Epidermal melanocyte (primary cell): Measurements from ENCODE around the gene PDSS2.

Experiments
- DNase-seq: peaks from one replicate; pipeline ENCODE4 v3.0.0; 2011; ENCODE audit warnings: low spot score; ENCODE audit not compliant: insufficient read length

Gene PDSS2

GRCh38 chr6:107272246-107272645 lies 187.1 kb downstream of the PDSS2 start:
- no peak for DNase-seq

GRCh38 chr6:107271208-107271790 lies 188.1 kb downstream of the PDSS2 start:
- no peak for DNase-seq

GRCh38 chr6:107267634-107268033 lies 191.7 kb downstream of the PDSS2 start:
- DNase-seq: no peak

GRCh38 chr6:107267006-107267405 lies 192.4 kb downstream of the PDSS2 start:
- DNase-seq: no peak

- DNase-seq: no peak
Measured at GRCh38 chr6:107266563-107266962, 192.8 kb downstream of the PDSS2 start.

- no peak for DNase-seq
Measured at GRCh38 chr6:107264357-107264840, 195.0 kb downstream of the PDSS2 start.

GRCh38 chr6:107259951-107260350 lies 199.4 kb downstream of the PDSS2 start:
- no peak for DNase-seq

GRCh38 chr6:107248147-107248546 lies 211.2 kb downstream of the PDSS2 start:
- no peak for DNase-seq

GRCh38 chr6:107246972-107247615 lies 212.3 kb downstream of the PDSS2 start:
- DNase-seq: no peak

GRCh38 chr6:107246249-107246971 lies 213.0 kb downstream of the PDSS2 start:
- no peak for DNase-seq

- DNase-seq: no peak
Measured at GRCh38 chr6:107244742-107245480, 214.5 kb downstream of the PDSS2 start.

GRCh38 chr6:107244082-107244741 lies 215.2 kb downstream of the PDSS2 start:
- DNase-seq: no peak

- no peak for DNase-seq
Measured at GRCh38 chr6:107243471-107243870, 215.9 kb downstream of the PDSS2 start.

GRCh38 chr6:107237992-107238660 lies 221.2 kb downstream of the PDSS2 start:
- DNase-seq: no peak

GRCh38 chr6:107235511-107235910 lies 223.9 kb downstream of the PDSS2 start:
- no peak for DNase-seq

GRCh38 chr6:107235007-107235406 lies 224.4 kb downstream of the PDSS2 start:
- no peak for DNase-seq

- no peak for DNase-seq
Measured at GRCh38 chr6:107231243-107231642, 228.1 kb downstream of the PDSS2 start.

- DNase-seq: no peak
Measured at GRCh38 chr6:107230448-107230847, 228.9 kb downstream of the PDSS2 start.

GRCh38 chr6:107230024-107230423 lies 229.3 kb downstream of the PDSS2 start:
- DNase-seq: no peak

GRCh38 chr6:107228754-107229153 lies 230.6 kb downstream of the PDSS2 start:
- no peak for DNase-seq

- no peak for DNase-seq
Measured at GRCh38 chr6:107221519-107221918, 237.8 kb downstream of the PDSS2 start.
